Epithelial cell of proximal tubule (primary cell): ENCODE results near the gene TENM4. TPM values are rescaled to one million over a fixed set of nuclear protein-coding genes. Genes with fewer than 3 reads are reported as not detected.

Experiments
- DNase-seq: peaks from one replicate; pipeline ENCODE4 v3.0.0-alpha.2; 2011; ENCODE audit warnings: low read depth
- H3K4me3 ChIP-seq: 2 replicates; pipeline ENCODE4 v1.5.1; 2011; ENCODE audit warnings: low read depth, mild to moderate bottlenecking, low read length
- CTCF ChIP-seq: conservative IDR thresholded peaks from 2 replicates; pipeline ENCODE4 v1.5.1; 2012; ENCODE audit warnings: low read depth, mild to moderate bottlenecking, low read length
- total RNA-seq: library from RNA; depleted of rRNA; stranded (reverse); fragments of >200 nt; gene quantifications from 2 replicates; pipeline ENCODE4 v1.2.3, GENCODE V29; 2015

TENM4 gene
- total RNA-seq, 1 donor from 2014 or later = 22.2 TPM

DNA sequence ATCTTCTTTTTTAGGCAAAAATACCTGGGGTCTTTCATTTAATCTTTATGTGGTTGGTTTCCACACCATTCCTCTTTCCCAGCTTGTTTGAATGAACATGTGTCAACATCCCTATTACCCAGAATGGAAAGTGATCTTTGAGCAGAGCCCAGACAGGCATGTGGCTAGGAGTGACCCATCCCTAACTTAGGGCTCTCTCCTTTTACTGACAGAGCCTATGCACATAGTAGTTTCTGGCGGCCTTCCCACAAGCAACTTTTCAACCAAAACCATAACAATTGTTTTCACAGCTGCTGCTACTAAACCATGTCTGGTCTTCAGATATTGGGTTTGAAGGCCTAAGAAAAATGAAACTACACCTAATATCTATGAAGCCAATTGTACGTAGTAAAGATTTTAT lies 107.5 kb downstream of the TENM4 start:
- TF ChIP-seq CTCF = no peak
- H3K4me3 ChIP-seq = no peak overlapping the region
- no peak for DNase-seq

- H3K4me3 ChIP-seq = no peak overlapping the region
- no peak for DNase-seq
- TF ChIP-seq CTCF = no peak
Measured at GRCh38 chr11:79332017-79332416, 108.8 kb downstream of the TENM4 start.

GRCh38 chr11:79331203-79331901 lies 109.5 kb downstream of the TENM4 start:
- TF ChIP-seq CTCF = no peak
- no peak overlapping the region for H3K4me3 ChIP-seq
- DNase-seq = no peak

DNA sequence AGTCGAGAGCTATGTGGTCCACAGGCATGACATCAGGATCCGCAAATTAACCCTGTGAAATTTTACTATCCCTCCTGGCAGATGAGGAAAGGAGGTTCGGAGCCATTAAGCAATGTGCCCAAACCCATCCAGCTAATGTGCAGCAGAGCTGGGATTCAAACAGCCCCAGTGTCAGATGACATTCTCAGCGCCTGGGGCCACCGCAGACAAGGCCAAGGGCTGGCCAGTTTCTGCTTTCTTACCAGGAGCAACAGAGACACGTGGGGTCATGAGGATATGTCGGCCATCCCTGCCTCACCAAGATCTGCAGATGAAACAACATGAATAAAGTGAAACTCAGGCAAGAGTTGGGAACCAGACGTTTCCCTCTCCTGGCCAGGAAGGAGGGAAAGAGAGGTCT lies 110.2 kb downstream of the TENM4 start:
- TF ChIP-seq CTCF = no peak
- DNase-seq = no peak
- no peak overlapping the region for H3K4me3 ChIP-seq

DNA sequence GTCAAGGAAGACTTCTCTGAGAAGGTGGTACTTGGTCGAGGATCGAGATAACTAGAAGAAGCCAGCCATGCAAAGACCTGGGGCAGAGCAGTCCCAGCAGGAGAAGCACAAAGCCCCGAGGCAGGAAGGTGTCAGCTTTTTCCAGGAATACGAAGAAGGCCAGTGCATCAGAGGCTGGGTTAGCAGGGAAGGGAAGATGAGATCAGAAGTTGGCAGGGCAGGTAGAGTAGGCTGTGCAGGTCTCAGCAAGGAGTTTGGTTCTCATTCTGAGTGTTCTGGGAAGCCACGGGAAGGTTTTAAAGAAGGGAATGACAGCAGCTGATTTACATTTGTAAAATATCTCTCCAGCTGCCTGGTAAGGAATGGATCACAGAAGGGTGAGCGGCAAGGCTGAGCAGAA lies 111.3 kb downstream of the TENM4 start:
- DNase-seq = no peak
- TF ChIP-seq CTCF = no peak
- no peak overlapping the region for H3K4me3 ChIP-seq

GRCh38 chr11:79328402-79328801 lies 112.4 kb downstream of the TENM4 start:
- DNase-seq = no peak
- H3K4me3 ChIP-seq = no peak overlapping the region
- TF ChIP-seq CTCF = no peak

DNA sequence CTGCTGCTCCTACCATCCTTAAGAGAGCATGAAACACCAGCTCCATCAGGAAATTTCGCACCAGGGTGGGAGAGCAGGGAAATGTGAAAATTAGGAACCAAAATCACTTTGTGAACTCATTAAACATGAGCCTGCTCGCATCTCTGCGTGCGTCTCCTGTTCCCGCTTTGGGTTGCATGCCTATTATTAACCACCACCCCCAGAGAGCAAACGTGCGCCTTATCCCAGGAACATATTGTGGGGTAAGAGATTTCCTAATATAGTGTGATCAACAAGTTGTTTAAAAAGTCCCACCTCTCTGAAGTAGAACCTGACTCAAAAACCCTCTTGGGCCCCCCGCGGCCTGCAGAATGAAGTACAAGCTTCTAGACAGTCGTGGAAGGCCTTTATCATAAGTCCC lies 115.0 kb downstream of the TENM4 start:
- no peak for TF ChIP-seq CTCF
- DNase-seq = no peak
- no peak overlapping the region for H3K4me3 ChIP-seq
